ENCODE results near the gene CHN2.

The CHN2 gene

GRCh38 chr7:29415215-29415614, 220.6 kb downstream of the CHN2 start:
- no peak overlapping the region for H2AFZ ChIP-seq
- H3K79me2 ChIP-seq = no peaks in the 10 kb centered on the region
- H3K27me3 ChIP-seq (ENCODE audit: control insufficient read depth, insufficient read depth, low read length) = no peaks in the 10 kb centered on the region
- H3K27ac ChIP-seq = no peak overlapping the region
- no peaks in the 10 kb centered on the region for H3K9me3 ChIP-seq (ENCODE audit: control insufficient read depth, low read length)
- no peak overlapping the region for H3K4me2 ChIP-seq (ENCODE audit: low read length)
- no peak for TF ChIP-seq CTCF (IDR thresholded peaks at IDR 0.05)
- H3K4me3 ChIP-seq (ENCODE audit: low read depth, low read length) = no peak overlapping the region
- no peaks in the 10 kb centered on the region for H3K36me3 ChIP-seq (ENCODE audit: control insufficient read depth, insufficient read depth, low read length)
- H3K9ac ChIP-seq = no peak overlapping the region
- no peaks in the 10 kb centered on the region for H3K4me1 ChIP-seq

- Histone ChIP-seq H3K9ac (no peak overlapping the region), H3K4me2 (ENCODE audit: low read length) (no peak overlapping the region), H3K4me3 (ENCODE audit: low read depth, low read length) (no peak overlapping the region), H3K36me3 (ENCODE audit: control insufficient read depth, insufficient read depth, low read length) (no peaks in the 10 kb centered on the region), H3K9me3 (ENCODE audit: control insufficient read depth, low read length) (no peaks in the 10 kb centered on the region), H3K27ac (no peak overlapping the region), H3K4me1 (no peaks in the 10 kb centered on the region), H3K79me2 (no peaks in the 10 kb centered on the region), H3K27me3 (ENCODE audit: control insufficient read depth, insufficient read depth, low read length) (no peaks in the 10 kb centered on the region), H2AFZ (no peak overlapping the region)
- no peak for TF ChIP-seq CTCF (IDR thresholded peaks at IDR 0.05)
Observed at GRCh38 chr7:29416276-29416937, 221.8 kb downstream of the CHN2 start.

GRCh38 chr7:29416938-29417305, 222.3 kb downstream of the CHN2 start:
- no peak overlapping the region for H2AFZ ChIP-seq
- no peak overlapping the region for H3K4me2 ChIP-seq (ENCODE audit: low read length)
- H3K9ac ChIP-seq = no peak overlapping the region
- H3K27me3 ChIP-seq (ENCODE audit: control insufficient read depth, insufficient read depth, low read length) = no peaks in the 10 kb centered on the region
- H3K27ac ChIP-seq = no peak overlapping the region
- no peaks in the 10 kb centered on the region for H3K36me3 ChIP-seq (ENCODE audit: control insufficient read depth, insufficient read depth, low read length)
- no peaks in the 10 kb centered on the region for H3K9me3 ChIP-seq (ENCODE audit: control insufficient read depth, low read length)
- no peaks in the 10 kb centered on the region for H3K4me1 ChIP-seq
- no peak overlapping the region for H3K4me3 ChIP-seq (ENCODE audit: low read depth, low read length)
- no peaks in the 10 kb centered on the region for H3K79me2 ChIP-seq
- TF ChIP-seq CTCF (IDR thresholded peaks at IDR 0.05) = no peak

- H3K27ac ChIP-seq = no peak overlapping the region
- H3K4me3 ChIP-seq (ENCODE audit: low read depth, low read length) = no peak overlapping the region
- no peak overlapping the region for H3K4me2 ChIP-seq (ENCODE audit: low read length)
- no peaks in the 10 kb centered on the region for H3K27me3 ChIP-seq (ENCODE audit: control insufficient read depth, insufficient read depth, low read length)
- no peaks in the 10 kb centered on the region for H3K79me2 ChIP-seq
- no peaks in the 10 kb centered on the region for H3K9me3 ChIP-seq (ENCODE audit: control insufficient read depth, low read length)
- H2AFZ ChIP-seq = no peak overlapping the region
- H3K4me1 ChIP-seq = no peaks in the 10 kb centered on the region
- no peak overlapping the region for H3K9ac ChIP-seq
- no peak for TF ChIP-seq CTCF (IDR thresholded peaks at IDR 0.05)
- no peaks in the 10 kb centered on the region for H3K36me3 ChIP-seq (ENCODE audit: control insufficient read depth, insufficient read depth, low read length)
Observed at GRCh38 chr7:29418056-29418455, 223.5 kb downstream of the CHN2 start.

GRCh38 chr7:29418651-29419050, 224.1 kb downstream of the CHN2 start:
- Histone ChIP-seq H3K9me3 (ENCODE audit: control insufficient read depth, low read length) (no peaks in the 10 kb centered on the region), H2AFZ (no peak overlapping the region), H3K79me2 (no peaks in the 10 kb centered on the region), H3K4me3 (ENCODE audit: low read depth, low read length) (no peak overlapping the region), H3K9ac (no peak overlapping the region), H3K4me2 (ENCODE audit: low read length) (no peak overlapping the region), H3K27ac (no peak overlapping the region), H3K36me3 (ENCODE audit: control insufficient read depth, insufficient read depth, low read length) (no peaks in the 10 kb centered on the region), H3K4me1 (no peaks in the 10 kb centered on the region), H3K27me3 (ENCODE audit: control insufficient read depth, insufficient read depth, low read length) (no peaks in the 10 kb centered on the region)
- no peak for TF ChIP-seq CTCF (IDR thresholded peaks at IDR 0.05)

Measured in parathyroid adenoma (tissue), 2 donors.